Neural progenitor cell (in vitro differentiated cells): ENCODE data around the gene PC. TPM values are rescaled to one million over a fixed set of nuclear protein-coding genes. Genes with fewer than 3 reads are reported as not detected.

Experiments used
- DNase-seq: peaks from one replicate; pipeline ENCODE4 v3.0.0-alpha.2; 2016; ENCODE audit warnings: low spot score
- H2AFZ ChIP-seq: fragments of 200-600 bp; sonication (generic); replicated peaks from 2 replicates; pipeline ENCODE4 v1.6.1; 2016; ENCODE audit warnings: antibody characterized with exemption
- H3F3A ChIP-seq: fragments of 200-600 bp; sonication (generic); 2 replicates; pipeline ENCODE4 v1.6.1; 2016; ENCODE audit warnings: antibody characterized with exemption, low read depth
- H3K27ac ChIP-seq: fragments of 200-600 bp; sonication (generic); 2 replicates; pipeline ENCODE4 v1.5.1; 2016; ENCODE audit warnings: mild to moderate bottlenecking
- H3K27me3 ChIP-seq: fragments of 200-600 bp; sonication (generic); 2 replicates; pipeline ENCODE4 v1.6.1; 2016; ENCODE audit warnings: mild to moderate bottlenecking, moderate library complexity
- H3K36me3 ChIP-seq: fragments of 200-600 bp; sonication (generic); 2 replicates; pipeline ENCODE4 v1.5.1; 2016
- H3K4me1 ChIP-seq: fragments of 200-600 bp; sonication (generic); 2 replicates; pipeline ENCODE4 v1.6.1; 2016; ENCODE audit warnings: mixed run types
- H3K4me2 ChIP-seq: fragments of 200-600 bp; sonication (generic); 2 replicates; pipeline ENCODE4 v1.6.1; 2016
- H3K4me3 ChIP-seq: fragments of 200-600 bp; sonication (generic); 2 replicates; pipeline ENCODE4 v1.5.1; 2016
- H3K79me2 ChIP-seq: fragments of 200-600 bp; sonication (generic); 2 replicates; pipeline ENCODE4 v1.6.1; 2016; ENCODE audit warnings: low read depth
- H3K9ac ChIP-seq: fragments of 200-600 bp; sonication (generic); 2 replicates; pipeline ENCODE4 v1.6.1; 2016
- H3K9me3 ChIP-seq: fragments of 200-600 bp; sonication (generic); 2 replicates; pipeline ENCODE4 v1.5.1; 2016; ENCODE audit warnings: low read depth
- H4K20me1 ChIP-seq: fragments of 200-600 bp; sonication (generic); 2 replicates; pipeline ENCODE4 v1.6.1; 2016; ENCODE audit warnings: low read depth
- H3K27ac Mint-ChIP-seq: 3 replicates; pipeline ENCODE4 v1.8.0; 2021; ENCODE audit warnings: mixed read lengths
- H3K27me3 Mint-ChIP-seq: 2 replicates; pipeline ENCODE4 v1.8.0; 2022; ENCODE audit warnings: low read depth, mild to moderate bottlenecking, inconsistent platforms, moderate library complexity, mixed read lengths; ENCODE audit not compliant: insufficient read depth
- H3K36me3 Mint-ChIP-seq: 3 replicates; pipeline ENCODE4 v1.8.0; 2021; ENCODE audit warnings: mixed read lengths
- H3K4me1 Mint-ChIP-seq: 3 replicates; pipeline ENCODE4 v1.8.0; 2021; ENCODE audit warnings: mixed read lengths
- H3K4me3 Mint-ChIP-seq: 3 replicates; pipeline ENCODE4 v1.8.0; 2021; ENCODE audit warnings: mild to moderate bottlenecking, moderate library complexity, mixed read lengths
- H3K9me3 Mint-ChIP-seq: 3 replicates; pipeline ENCODE4 v1.8.0; 2020; ENCODE audit warnings: mixed read lengths
- EZH2 ChIP-seq: fragments of 200-600 bp; sonication (generic); IDR thresholded peaks from 2 replicates; pipeline ENCODE4 v1.6.1; 2017; ENCODE audit warnings: antibody characterized with exemption, mild to moderate bottlenecking, moderate library complexity
- EZH2phosphoT487 ChIP-seq: fragments of 200-600 bp; sonication (generic); IDR thresholded peaks from 2 replicates; pipeline ENCODE4 v1.6.1; 2017; ENCODE audit warnings: antibody characterized with exemption
- total RNA-seq: library from RNA; depleted of rRNA; stranded (reverse); fragments of >200 nt; gene quantifications from 2 replicates; pipeline ENCODE4 v1.2.3, GENCODE V29; 2015; ENCODE audit warnings: low replicate concordance
- TF ChIP-seq, protein P1 (sequence below): fragments of 200-600 bp; sonication (generic); IDR thresholded peaks from 2 replicates; pipeline ENCODE4 v1.5.1; 2017; ENCODE audit warnings: antibody characterized with exemption, mild to moderate bottlenecking

PC gene
- total RNA-seq, 1 donor from 2014 or later: 11.4 TPM

GRCh38 chr11:66918741-66919140 is 39.4 kb downstream of the PC start:
- H3F3A ChIP-seq: peaks cover 24% of the 10 kb centered on the region
- DNase-seq: no peak
- H3K36me3 Mint-ChIP-seq: peaks cover 2% of the 10 kb centered on the region
- H3K27me3 Mint-ChIP-seq: peaks cover 3% of the 10 kb centered on the region
- H3K9me3 ChIP-seq: no peaks in the 10 kb centered on the region
- no peaks in the 10 kb centered on the region for H4K20me1 ChIP-seq
- no peak overlapping the region for H3K4me2 ChIP-seq
- H3K4me1 Mint-ChIP-seq: peaks cover 30% of the 10 kb centered on the region
- H3K9me3 Mint-ChIP-seq: peaks cover 2% of the 10 kb centered on the region
- TF ChIP-seq EZH2: no peak
- TF ChIP-seq EZH2phosphoT487: no peak
- TF ChIP-seq, protein P1, sequence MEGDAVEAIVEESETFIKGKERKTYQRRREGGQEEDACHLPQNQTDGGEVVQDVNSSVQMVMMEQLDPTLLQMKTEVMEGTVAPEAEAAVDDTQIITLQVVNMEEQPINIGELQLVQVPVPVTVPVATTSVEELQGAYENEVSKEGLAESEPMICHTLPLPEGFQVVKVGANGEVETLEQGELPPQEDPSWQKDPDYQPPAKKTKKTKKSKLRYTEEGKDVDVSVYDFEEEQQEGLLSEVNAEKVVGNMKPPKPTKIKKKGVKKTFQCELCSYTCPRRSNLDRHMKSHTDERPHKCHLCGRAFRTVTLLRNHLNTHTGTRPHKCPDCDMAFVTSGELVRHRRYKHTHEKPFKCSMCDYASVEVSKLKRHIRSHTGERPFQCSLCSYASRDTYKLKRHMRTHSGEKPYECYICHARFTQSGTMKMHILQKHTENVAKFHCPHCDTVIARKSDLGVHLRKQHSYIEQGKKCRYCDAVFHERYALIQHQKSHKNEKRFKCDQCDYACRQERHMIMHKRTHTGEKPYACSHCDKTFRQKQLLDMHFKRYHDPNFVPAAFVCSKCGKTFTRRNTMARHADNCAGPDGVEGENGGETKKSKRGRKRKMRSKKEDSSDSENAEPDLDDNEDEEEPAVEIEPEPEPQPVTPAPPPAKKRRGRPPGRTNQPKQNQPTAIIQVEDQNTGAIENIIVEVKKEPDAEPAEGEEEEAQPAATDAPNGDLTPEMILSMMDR: no peak
- no peak overlapping the region for H3K27ac Mint-ChIP-seq
- H3K4me3 Mint-ChIP-seq: no peak overlapping the region
- no peaks in the 10 kb centered on the region for H3K27me3 ChIP-seq
- H3K27ac ChIP-seq: no peak overlapping the region
- no peaks in the 10 kb centered on the region for H3K79me2 ChIP-seq
- H3K4me1 ChIP-seq: peaks cover 30% of the 10 kb centered on the region
- H3K4me3 ChIP-seq: no peak overlapping the region
- H3K36me3 ChIP-seq: no peaks in the 10 kb centered on the region
- no peak overlapping the region for H2AFZ ChIP-seq
- no peak overlapping the region for H3K9ac ChIP-seq

- peaks cover 28% of the 10 kb centered on the region for H3K4me1 ChIP-seq
- DNase-seq: no peak
- H3K4me2 ChIP-seq: no peak overlapping the region
- no peak overlapping the region for H3K4me3 ChIP-seq
- no peak overlapping the region for H3K27ac ChIP-seq
- H3K79me2 ChIP-seq: no peaks in the 10 kb centered on the region
- Mint-ChIP-seq H3K27ac (peak overlapping the region; percentile 16), H3K36me3 (no peaks in the 10 kb centered on the region), H3K27me3 (peaks cover 2% of the 10 kb centered on the region), H3K4me1 (peaks cover 29% of the 10 kb centered on the region), H3K4me3 (peak overlapping the region; percentile 4), H3K9me3 (no peaks in the 10 kb centered on the region)
- TF ChIP-seq EZH2phosphoT487 (no peak), EZH2 (no peak)
- TF ChIP-seq, protein P1: no peak
- H3F3A ChIP-seq: peaks cover 28% of the 10 kb centered on the region
- no peaks in the 10 kb centered on the region for H3K36me3 ChIP-seq
- no peak overlapping the region for H2AFZ ChIP-seq
- H3K27me3 ChIP-seq: no peaks in the 10 kb centered on the region
- no peaks in the 10 kb centered on the region for H3K9me3 ChIP-seq
- H4K20me1 ChIP-seq: peaks cover 14% of the 10 kb centered on the region
- no peak overlapping the region for H3K9ac ChIP-seq
These were observed 42.3 kb downstream of the PC start for GRCh38 chr11:66915866-66916265.

GRCh38 chr11:66915046-66915832 is 42.9 kb downstream of the PC start:
- no peaks in the 10 kb centered on the region for H3K36me3 ChIP-seq
- DNase-seq: peak; percentile 42
- no peak overlapping the region for H3K4me3 ChIP-seq
- H3F3A ChIP-seq: peaks cover 27% of the 10 kb centered on the region
- no peaks in the 10 kb centered on the region for H3K9me3 ChIP-seq
- no peaks in the 10 kb centered on the region for H3K9me3 Mint-ChIP-seq
- H3K4me2 ChIP-seq: peak overlapping the region; percentile 1
- H3K4me1 ChIP-seq: peaks cover 25% of the 10 kb centered on the region
- no peak overlapping the region for H3K9ac ChIP-seq
- H3K4me3 Mint-ChIP-seq: peak overlapping the region; percentile 4
- H3K27ac Mint-ChIP-seq: no peak overlapping the region
- no peak overlapping the region for H2AFZ ChIP-seq
- peaks cover 2% of the 10 kb centered on the region for H3K27me3 Mint-ChIP-seq
- TF ChIP-seq, protein P1: no peak
- TF ChIP-seq EZH2phosphoT487 (no peak), EZH2 (no peak)
- peaks cover 31% of the 10 kb centered on the region for H3K4me1 Mint-ChIP-seq
- H3K27me3 ChIP-seq: no peaks in the 10 kb centered on the region
- no peaks in the 10 kb centered on the region for H3K36me3 Mint-ChIP-seq
- peaks cover 14% of the 10 kb centered on the region for H4K20me1 ChIP-seq
- H3K27ac ChIP-seq: no peak overlapping the region
- H3K79me2 ChIP-seq: no peaks in the 10 kb centered on the region
